PC-3 (cell line): ENCODE measurements around the gene P2RY14.

Experiments used
- EZH2 ChIP-seq: fragments of 300-600 bp; sonication (generic); IDR thresholded peaks from one replicate; pipeline ENCODE4 v1.6.1; 2017; ENCODE audit warnings: antibody characterized with exemption, mild to moderate bottlenecking, low read length; ENCODE audit not compliant: unreplicated experiment
- EZH2phosphoT487 ChIP-seq: fragments of 300-600 bp; sonication (generic); IDR thresholded peaks from 2 replicates; pipeline ENCODE4 v1.6.1; 2018; ENCODE audit warnings: mild to moderate bottlenecking, antibody characterized with exemption, low read length, borderline replicate concordance
- TF ChIP-seq, protein P1 (sequence below): fragments of 300-600 bp; sonication (generic); conservative IDR thresholded peaks from 2 replicates; pipeline ENCODE4 v1.5.1; 2017; ENCODE audit warnings: antibody characterized with exemption, low read depth, mild to moderate bottlenecking, low read length

DNA sequence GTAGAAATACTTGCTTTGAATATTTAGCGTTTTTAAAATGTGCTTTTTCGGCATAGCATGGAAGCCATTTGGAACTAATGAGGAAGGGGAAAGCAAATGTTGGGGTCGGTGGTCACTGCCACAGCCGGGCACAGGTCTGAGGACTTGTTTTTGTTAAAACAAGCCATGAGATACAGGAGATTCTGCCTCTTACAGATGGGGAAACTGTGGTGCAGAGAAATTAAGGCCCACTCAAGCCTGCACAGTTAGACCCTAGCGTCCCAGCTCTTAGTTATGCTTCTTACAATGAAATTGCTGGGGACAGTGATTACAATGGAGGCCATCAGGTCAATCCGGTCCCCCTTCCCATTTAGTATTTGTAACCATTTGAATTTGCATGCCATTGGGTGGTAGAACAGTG, 72.9 kb downstream of the P2RY14 start:
- TF ChIP-seq EZH2 (no peak), EZH2phosphoT487 (no peak)
- TF ChIP-seq, protein P1, sequence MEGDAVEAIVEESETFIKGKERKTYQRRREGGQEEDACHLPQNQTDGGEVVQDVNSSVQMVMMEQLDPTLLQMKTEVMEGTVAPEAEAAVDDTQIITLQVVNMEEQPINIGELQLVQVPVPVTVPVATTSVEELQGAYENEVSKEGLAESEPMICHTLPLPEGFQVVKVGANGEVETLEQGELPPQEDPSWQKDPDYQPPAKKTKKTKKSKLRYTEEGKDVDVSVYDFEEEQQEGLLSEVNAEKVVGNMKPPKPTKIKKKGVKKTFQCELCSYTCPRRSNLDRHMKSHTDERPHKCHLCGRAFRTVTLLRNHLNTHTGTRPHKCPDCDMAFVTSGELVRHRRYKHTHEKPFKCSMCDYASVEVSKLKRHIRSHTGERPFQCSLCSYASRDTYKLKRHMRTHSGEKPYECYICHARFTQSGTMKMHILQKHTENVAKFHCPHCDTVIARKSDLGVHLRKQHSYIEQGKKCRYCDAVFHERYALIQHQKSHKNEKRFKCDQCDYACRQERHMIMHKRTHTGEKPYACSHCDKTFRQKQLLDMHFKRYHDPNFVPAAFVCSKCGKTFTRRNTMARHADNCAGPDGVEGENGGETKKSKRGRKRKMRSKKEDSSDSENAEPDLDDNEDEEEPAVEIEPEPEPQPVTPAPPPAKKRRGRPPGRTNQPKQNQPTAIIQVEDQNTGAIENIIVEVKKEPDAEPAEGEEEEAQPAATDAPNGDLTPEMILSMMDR: no peak
